ENCODE results near the gene PPP1R37. TPM values are rescaled to one million over a fixed set of nuclear protein-coding genes. Genes with fewer than 3 reads are reported as not detected.

The PPP1R37 gene
- polyA plus RNA-seq, 10 donors, result 15.8 to 23.8 (median 19.4) TPM

DNA sequence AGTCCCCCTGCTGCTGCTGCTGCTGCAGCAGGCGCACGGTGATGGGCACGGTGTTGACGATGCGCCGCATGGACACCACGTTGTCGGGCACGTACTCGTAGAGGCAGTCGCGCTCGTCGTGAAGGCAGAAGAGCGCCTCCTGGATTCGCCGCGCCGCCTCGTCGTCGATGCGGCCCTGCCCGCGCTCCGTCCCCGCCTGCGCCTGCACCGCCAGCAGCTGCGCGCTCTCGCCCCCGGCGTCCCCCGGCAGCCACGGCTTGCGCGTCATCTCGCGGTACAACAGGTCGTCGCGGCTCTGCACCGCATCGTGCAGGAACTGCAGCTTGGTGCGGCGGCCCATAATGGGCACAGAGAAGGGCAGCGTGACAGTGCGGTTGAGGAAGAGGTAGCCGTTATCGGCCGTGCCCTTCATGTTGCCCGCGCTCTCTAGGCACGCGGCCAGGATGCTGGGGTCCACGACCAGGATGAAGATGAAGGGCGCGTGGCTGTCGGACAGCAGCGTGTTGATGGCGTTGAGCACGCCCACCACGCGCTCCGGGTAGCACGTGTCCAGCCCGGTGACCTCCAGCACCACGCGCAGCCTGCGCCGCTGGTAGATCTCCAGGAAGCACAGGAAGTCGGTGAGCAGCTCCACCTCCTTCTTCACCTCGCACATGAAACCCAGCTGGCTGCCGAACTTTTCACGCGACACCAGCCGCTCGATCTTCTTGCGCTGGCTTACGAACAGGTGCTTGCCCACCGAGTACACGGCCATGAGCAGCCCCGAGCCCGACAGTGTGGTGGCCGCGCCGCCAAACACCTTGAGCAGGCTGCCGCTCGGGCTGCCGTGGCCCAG is 59.7 kb downstream of the PPP1R37 start:
- DNase-seq, result peak in 2 of 3 donors; percentile 52 to 80

GRCh38 chr19:45153339-45154063 is 60.5 kb downstream of the PPP1R37 start:
- peak; percentile 30 to 82 (median 60) for DNase-seq

GRCh38 chr19:45154064-45154827 is 61.3 kb downstream of the PPP1R37 start:
- no peak for DNase-seq

DNA sequence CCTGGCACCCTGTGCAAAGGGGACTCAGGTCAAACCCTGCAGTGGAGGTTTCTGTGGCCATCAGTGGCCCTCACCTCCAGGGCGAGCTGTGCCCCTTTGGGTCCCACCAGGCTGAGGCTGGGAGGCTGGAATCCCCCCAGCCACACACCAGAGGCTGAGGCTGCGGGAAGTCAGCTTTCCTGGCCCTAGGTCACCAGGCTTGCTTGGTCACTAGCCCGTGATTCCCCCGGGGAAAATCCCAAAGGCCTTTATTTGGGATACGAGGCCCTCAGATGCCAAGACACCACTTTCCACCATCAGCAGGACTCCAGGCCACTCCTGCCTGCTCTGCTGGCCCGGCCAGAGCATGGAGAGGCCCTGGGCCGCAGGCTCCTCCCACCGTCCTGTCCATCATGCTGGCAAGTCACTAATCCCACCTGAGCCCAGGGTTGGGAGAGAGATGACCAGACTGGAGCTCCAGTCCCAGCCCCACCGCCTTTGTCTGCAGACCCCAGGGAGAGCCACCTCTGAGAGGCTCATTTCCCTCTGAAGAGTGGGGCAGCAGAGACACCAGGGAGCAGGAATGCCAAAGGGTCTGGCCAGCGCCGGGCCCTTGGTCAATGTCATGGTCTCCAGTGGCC is 63.1 kb downstream of the PPP1R37 start:
- DNase-seq, result no peak

- no peak for DNase-seq
These were observed 63.8 kb downstream of the PPP1R37 start for GRCh38 chr19:45156751-45157150.

DNA sequence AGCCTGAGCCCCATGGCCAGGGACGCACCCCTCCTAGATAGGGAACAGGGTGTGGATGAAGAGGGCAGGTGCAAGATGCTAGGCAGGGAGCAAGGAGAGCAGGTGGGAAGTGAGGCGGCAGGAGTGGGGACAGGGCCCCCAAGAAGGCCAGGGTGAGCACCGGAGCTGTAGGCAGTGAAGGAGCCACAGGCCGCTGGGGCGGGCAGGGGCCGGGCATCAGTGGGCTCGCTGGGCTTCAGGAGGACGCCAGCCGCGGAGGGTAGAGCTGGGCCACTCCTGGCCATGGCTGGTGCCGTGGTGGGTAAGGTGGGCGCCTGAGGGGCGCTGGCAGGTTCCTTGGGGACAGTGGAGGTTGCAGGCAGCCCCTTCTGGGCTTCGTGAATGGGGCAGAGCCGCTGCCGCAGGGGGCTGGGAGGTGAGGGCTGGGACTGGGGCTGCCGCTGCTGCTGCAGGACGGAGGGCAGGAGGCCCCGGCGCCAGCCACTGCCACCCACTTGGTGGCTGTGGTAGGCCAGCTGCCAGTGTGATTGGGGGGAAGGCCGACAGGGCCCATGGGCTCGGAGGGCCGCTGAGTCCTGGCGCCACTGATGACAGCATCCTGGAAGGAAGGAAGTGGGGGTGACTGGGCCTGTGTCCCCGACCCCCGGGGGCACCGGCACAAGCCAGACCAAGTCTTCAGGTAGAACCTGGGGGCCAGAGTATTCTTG is 65.7 kb downstream of the PPP1R37 start:
- DNase-seq, result no peak

GRCh38 chr19:45159210-45159970 is 66.4 kb downstream of the PPP1R37 start:
- no peak for DNase-seq

- DNase-seq, result no peak
These were observed 67.0 kb downstream of the PPP1R37 start for GRCh38 chr19:45159971-45160324.

- no peak for DNase-seq
These were observed 68.1 kb downstream of the PPP1R37 start, which contains the start of gene NKPD1 for GRCh38 chr19:45160870-45161737. TSS of gene NKPD1 (minus strand) at chr19:45160982. CDS start at chr19:45160150, 832 bp downstream.

- DNase-seq, result peak in 2 of 3 donors; percentile 19 to 46
These were observed 69.0 kb downstream of the PPP1R37 start for GRCh38 chr19:45161738-45162607.

DNA sequence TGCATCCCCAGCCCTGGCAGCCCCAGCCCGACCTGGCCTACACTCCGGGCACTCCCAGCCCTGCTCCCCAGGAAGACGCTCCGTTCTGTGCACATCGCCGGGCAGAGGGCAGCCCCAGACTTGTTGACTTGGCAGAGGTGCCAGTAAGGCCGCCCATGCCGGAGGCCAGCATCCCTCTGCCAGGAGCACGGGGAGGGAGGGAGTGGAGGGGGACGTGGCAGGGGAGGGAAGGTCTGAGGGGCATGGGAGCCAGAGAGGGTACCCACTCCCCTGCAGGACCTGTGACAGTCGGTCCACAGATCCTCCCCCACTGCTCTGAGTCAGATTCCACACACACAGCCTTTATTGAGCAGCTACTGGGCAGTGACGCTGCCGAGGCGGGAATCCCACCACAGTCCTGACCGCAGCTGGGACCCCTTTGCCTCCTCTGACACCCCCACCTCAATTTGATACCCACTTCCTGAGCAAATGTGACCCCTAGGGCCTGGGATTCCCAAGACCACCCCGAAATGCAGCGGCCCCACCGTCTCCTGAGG is 69.7 kb downstream of the PPP1R37 start:
- DNase-seq, result no peak

DNA sequence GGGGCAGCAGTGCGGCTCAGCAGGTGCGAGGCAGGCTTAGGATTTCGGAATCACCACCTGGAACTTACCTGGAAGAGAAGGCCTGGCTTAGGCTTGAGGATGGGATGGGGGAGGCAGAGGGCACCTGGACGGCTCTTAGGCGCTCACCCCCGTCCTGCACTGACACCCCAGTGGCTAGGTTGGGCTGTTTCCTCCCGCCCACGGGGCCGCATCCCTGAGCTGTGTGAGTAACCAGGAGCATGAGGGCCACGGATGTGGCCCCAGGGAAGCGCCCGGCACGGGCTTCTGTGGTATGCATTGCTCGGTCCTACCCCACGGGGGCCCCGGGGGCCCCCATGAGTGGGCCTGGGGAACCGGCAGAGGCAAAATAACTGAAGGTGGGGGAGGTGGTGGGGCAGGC is 70.2 kb downstream of the PPP1R37 start:
- DNase-seq, result no peak

GRCh38 chr19:45163751-45164460 is 70.9 kb downstream of the PPP1R37 start:
- no peak for DNase-seq

DNA sequence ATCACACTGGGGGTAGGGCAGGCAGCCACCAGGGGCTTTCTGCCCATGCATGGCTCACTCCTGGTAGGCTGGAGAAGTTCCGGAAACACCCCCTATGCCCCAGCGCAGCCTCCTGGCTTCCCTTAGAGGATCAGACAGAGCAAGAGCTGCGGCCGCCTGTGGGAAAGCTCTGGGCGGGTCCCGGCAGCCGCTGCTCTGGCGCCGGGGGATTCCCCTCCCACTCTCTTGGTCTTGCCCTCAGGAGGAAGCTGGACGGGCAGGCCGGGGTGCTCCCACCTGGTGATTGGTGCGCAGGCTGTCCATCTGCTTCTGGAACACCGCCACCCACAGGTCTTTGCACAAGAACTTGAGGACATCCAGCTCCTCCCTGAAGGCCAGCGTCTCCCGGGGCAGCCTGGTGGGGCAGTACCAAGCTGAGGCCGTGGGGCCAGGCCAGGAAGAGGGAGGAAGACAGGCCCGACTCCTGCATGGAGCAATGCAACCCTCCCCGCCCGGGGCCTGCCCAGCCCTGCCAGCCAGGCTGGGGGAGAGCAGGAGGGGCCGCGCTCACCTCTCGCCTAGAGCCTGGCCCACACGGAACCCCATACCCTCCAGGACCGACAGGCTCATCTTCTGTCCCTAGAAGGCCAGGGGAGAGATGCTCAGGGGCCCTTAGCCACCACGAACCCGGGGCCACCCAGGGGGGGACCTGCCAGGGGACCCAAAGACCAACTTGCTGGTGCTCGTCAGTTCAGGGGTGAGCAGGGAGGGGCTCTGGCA is 71.8 kb downstream of the PPP1R37 start:
- peak in 1 of 3 donors; percentile 18 for DNase-seq

- no peak for DNase-seq
These were observed 73.8 kb downstream of the PPP1R37 start for GRCh38 chr19:45166723-45167252.

DNA sequence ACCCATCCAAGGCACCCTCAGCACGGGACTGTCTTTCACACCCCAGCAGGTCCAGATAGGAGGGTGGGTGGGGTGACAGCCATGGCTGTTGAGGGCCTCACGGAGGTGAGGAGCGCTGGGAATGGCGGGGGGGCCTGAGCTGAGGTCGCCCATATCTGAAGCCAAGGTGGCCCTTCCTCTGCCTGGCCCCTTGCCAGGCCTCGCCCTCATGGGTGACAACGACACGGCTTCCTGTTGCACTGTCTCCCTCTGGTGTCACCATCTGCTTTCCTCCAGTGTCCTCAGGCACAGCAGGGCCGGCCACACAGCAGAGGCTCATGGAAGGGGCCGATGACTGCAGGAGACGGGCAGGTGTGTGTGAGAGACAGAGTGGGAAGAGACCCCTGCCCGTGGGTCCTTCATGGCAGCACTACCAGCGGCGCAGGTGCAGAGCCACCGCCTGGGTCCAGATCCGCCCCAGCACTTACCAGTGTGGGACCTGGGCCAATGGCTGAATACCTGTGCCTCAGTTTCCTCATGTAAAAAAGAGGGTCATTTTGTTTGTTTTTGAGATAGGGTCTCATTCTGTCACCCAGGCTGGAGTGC is 75.9 kb downstream of the PPP1R37 start:
- DNase-seq, result peak in 1 of 3 donors; percentile 1
